Measurements from ENCODE around the gene TMEM239. TPM values are rescaled to one million over a fixed set of nuclear protein-coding genes. Genes with fewer than 3 reads are reported as not detected.

TMEM239 gene
- total and polyA plus RNA-seq, 2 of the 8 experiments (the other 6 are each of a cell fraction or from before 2014, with no cell fraction given): not detected

DNA sequence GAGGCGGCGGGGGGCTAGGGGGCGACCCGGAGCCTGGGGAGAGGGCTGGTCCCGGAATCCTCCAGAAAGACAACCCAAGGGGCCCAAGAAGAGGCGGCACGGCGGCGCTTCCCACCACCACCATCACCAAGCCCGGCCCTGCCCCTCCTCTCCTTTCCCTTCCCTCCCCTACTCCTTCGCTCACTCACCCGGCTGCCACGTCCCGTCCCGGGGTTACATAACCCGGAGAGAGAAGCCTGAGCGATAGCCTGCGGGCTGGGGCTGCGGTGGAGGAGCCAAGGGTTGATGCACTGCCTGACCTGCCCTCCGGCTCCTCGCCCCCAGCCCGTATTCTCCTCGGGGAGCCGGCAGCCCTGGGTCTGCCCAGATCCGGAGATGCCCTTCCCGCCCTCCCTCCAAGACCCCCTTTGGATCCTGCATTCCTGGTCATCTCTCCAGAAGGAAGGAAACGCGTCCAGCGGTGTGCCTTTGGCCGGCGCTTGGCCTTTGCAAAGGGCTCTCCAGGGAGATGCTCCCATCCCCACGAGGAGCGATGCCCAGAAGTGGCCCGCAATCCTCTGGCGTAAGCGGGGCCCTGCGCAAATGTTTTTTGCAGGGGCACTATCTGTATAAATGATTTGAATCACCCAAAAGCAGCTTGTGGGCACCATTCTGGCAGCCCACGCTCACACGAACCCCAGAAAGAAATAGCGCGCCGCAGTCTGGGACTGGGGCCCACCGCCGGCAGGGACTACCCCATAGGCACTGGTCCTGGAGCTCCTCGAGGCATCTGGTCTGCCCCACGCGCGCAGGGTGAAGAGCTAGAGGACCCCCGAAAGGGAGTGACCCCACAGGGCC, 11.1 kb upstream of the TMEM239 start:
- ChIA-PET POLR2A (ENCODE audit: partially characterized antibody) (interaction anchor here (1.9 kb wide), 1 partner anchor 149 kb away, joined by 6 read pairs; no protein-coding TSS in a partner anchor), CTCF (ENCODE audit: partially characterized antibody) (interaction anchor here (0.6 to 2.0 kb wide), 4 partner anchors 12 to 48 kb away, joined by 3 to 8 read pairs (median 3); partner anchors contain the start of gene TMEM239)
- DNase-seq (ENCODE audit: low read depth in 1 of 2, low spot score in 2 of 2) (peak in 1 of 2 experiments; percentile 72), FAIRE-seq (no peak)
- peak overlapping the region; percentile 55; the same call in 1 of the 2 replicates for H2AFZ ChIP-seq (ENCODE audit: low read length)
- H3K79me1 ChIP-seq (ENCODE audit: low read depth, low read length): no peaks in the 10 kb centered on the region; the same call in 1 of the 2 replicates
- H3K9me3 ChIP-seq (ENCODE audit: insufficient read depth in 2 of 2, low read depth in 1 of 2, low read length in 1 of 2): no peaks in the 10 kb centered on the region
- H4K8ac ChIP-seq (ENCODE audit: extremely low read depth, insufficient read depth, low read length): no peak overlapping the region; the same call in 1 of the 2 replicates
- H3K4ac ChIP-seq (replicated peaks; ENCODE audit: insufficient read length, low read depth, low read length): no peak overlapping the region
- H3K9ac ChIP-seq (replicated peaks in 1 of 4; ENCODE audit: extremely low read depth in 1 of 4, low read depth in 3 of 4, low read length in 3 of 4): no peak overlapping the region
- no peak overlapping the region for H4K91ac ChIP-seq (replicated peaks; ENCODE audit: insufficient read length, low read length)
- peaks cover 0 to 19% (median 11%) of the 10 kb centered on the region in 4 experiments; a peak in 6 of 7 replicates for H3K4me1 ChIP-seq (replicated peaks in 1 of 4; ENCODE audit: control insufficient read depth in 3 of 4, insufficient read depth in 4 of 4, low read length in 3 of 4)
- no peak overlapping the region for H3K14ac ChIP-seq (ENCODE audit: insufficient read length)
- H3K18ac ChIP-seq (ENCODE audit: extremely low read depth, low read length): no peak overlapping the region
- H3K56ac ChIP-seq (replicated peaks; ENCODE audit: insufficient read length, low read depth, low read length): no peak overlapping the region
- no peaks in the 10 kb centered on the region for H3K79me2 ChIP-seq (ENCODE audit: control insufficient read depth in 1 of 2, insufficient read depth in 2 of 2, low read length in 2 of 2)
- no peak overlapping the region for H2BK20ac ChIP-seq (ENCODE audit: low read length)
- WGBS, 2 experiments (ENCODE audit: extremely low coverage in 1 of 2, insufficient coverage in 1 of 2, insufficient read length in 1 of 2, insufficient replicate concordance in 2 of 2, low coverage in 1 of 2, low lambda C conversion rate in 2 of 2, missing lambda C conversion rate in 1 of 2): 16% methylated on average over 26 of the region's 49 CpGs; no CpG with 5 or more reads in 1 of the 2 experiments
- peaks cover 41 to 71% (median 65%) of the 10 kb centered on the region in 4 experiments for H3K27me3 ChIP-seq (replicated peaks in 1 of 4; ENCODE audit: control insufficient read depth in 3 of 4, extremely low read depth in 1 of 4, insufficient read depth in 3 of 4, low read length in 3 of 4)
- H2BK5ac ChIP-seq (ENCODE audit: low read depth, low read length): no peak overlapping the region
- H3K27ac ChIP-seq (ENCODE audit: low read depth, low read length): no peak overlapping the region
- H4K5ac ChIP-seq (ENCODE audit: insufficient read length, low read depth, low read length): no peak overlapping the region
- no peak overlapping the region for H2BK120ac ChIP-seq (replicated peaks; ENCODE audit: low read depth, low read length)
- H3K23ac ChIP-seq (ENCODE audit: insufficient read length): no peak overlapping the region
- H4K20me1 ChIP-seq (replicated peaks in 1 of 2; ENCODE audit: control insufficient read depth in 1 of 2, insufficient read depth in 2 of 2, low read length in 2 of 2): peaks cover 0 to 2% of the 10 kb centered on the region in 2 experiments
- no peak overlapping the region for H2BK12ac ChIP-seq (ENCODE audit: low read depth, low read length)
- no peak overlapping the region for H2AK5ac ChIP-seq (ENCODE audit: low read depth, low read length)
- no peak overlapping the region for H2BK15ac ChIP-seq (ENCODE audit: low read length)
- peaks cover 13% of the 10 kb centered on the region for H3K23me2 ChIP-seq (ENCODE audit: low read depth, low read length)
- peak overlapping the region; percentile 19 to 52 (median 24); a peak in 5 of 8 replicates for H3K4me3 ChIP-seq (ENCODE audit: extremely low read depth in 1 of 4, insufficient read depth in 2 of 4, low read depth in 3 of 4, low read length in 4 of 4)
- H3K4me2 ChIP-seq (ENCODE audit: insufficient read depth in 1 of 2, low read depth in 2 of 2, low read length in 2 of 2): peak overlapping the region; percentile 78 to 79
- TF ChIP-seq E2F6 (IDR thresholded peaks at IDR 0.05) (peak; percentile 19; the same call in 1 of the 2 replicates), NANOG (IDR thresholded peaks at IDR 0.05; ENCODE audit: insufficient read depth, low read depth, low read length, poor library complexity, severe bottlenecking) (no peak), SUZ12 (IDR thresholded peaks at IDR 0.05; ENCODE audit: low read length) (peak; percentile 84), RXRA (IDR thresholded peaks at IDR 0.05; ENCODE audit: insufficient read depth, low read depth, low read length) (no peak), EZH2 (IDR thresholded peaks at IDR 0.05; ENCODE audit: low read depth, low read length, severe bottlenecking) (peak; percentile 89), RNF2 (IDR thresholded peaks at IDR 0.05; ENCODE audit: borderline replicate concordance, low read depth, low read length, missing control alignments, poor library complexity, severe bottlenecking) (peak; percentile 35), TAF7 (optimal IDR thresholded peaks at IDR 0.05; ENCODE audit: borderline replicate concordance, low read depth, low read length) (no peak), KDM4A (IDR thresholded peaks at IDR 0.05; ENCODE audit: low read depth, low read length, severe bottlenecking) (peak; percentile 27), SP4 (IDR thresholded peaks at IDR 0.05; ENCODE audit: low read length) (no peak)
- H3K36me3 ChIP-seq (ENCODE audit: control insufficient read depth in 2 of 4, insufficient read depth in 4 of 4, low read length in 3 of 4): no peaks in the 10 kb centered on the region

Measured in H1 (cell line).